C4-2B (cell line): ENCODE data around the gene SSX4.
"Not testable (repeated sequence)": the region's sequence is repeated elsewhere in the genome, so short reads cannot be mapped to it uniquely, and the experiment has no call there.

Experiments
- ZFX ChIP-seq: fragments of 450-650 bp; IDR thresholded peaks from 2 replicates; pipeline ENCODE4 v1.6.1; 2017
- TF ChIP-seq, protein P1 (sequence below): fragments of 450-650 bp; conservative IDR thresholded peaks from 2 replicates; pipeline ENCODE4 v1.5.1; 2017; ENCODE audit warnings: mild to moderate bottlenecking

DNA sequence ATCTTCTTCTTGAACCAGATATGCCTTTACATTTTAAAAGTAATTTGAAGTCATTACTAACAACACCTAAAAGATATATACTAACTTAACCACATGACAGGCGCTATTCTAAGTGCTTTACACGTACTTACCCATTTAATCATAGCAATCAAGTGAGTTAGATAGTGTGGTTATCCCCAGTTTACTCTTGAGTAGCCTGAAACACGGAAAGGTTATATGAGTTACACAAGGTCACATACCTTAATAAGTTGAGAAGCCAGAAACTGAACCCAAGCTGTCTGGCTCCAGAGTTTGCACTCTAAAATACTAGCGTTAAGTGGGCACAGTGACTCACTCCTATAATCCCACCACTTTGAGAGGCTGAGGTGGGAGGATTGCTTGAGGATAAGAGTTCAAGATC lies 46.8 kb downstream of the SSX4 start:
- TF ChIP-seq, protein P1, sequence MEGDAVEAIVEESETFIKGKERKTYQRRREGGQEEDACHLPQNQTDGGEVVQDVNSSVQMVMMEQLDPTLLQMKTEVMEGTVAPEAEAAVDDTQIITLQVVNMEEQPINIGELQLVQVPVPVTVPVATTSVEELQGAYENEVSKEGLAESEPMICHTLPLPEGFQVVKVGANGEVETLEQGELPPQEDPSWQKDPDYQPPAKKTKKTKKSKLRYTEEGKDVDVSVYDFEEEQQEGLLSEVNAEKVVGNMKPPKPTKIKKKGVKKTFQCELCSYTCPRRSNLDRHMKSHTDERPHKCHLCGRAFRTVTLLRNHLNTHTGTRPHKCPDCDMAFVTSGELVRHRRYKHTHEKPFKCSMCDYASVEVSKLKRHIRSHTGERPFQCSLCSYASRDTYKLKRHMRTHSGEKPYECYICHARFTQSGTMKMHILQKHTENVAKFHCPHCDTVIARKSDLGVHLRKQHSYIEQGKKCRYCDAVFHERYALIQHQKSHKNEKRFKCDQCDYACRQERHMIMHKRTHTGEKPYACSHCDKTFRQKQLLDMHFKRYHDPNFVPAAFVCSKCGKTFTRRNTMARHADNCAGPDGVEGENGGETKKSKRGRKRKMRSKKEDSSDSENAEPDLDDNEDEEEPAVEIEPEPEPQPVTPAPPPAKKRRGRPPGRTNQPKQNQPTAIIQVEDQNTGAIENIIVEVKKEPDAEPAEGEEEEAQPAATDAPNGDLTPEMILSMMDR, result not testable (repeated sequence)
- not testable (repeated sequence) for TF ChIP-seq ZFX
